Testis (tissue), 2 donors: ENCODE data around the gene OTOA.

Source experiments
- POLR2A ChIP-seq: fragments of 450-650 bp; IDR thresholded peaks from one replicate; pipeline ENCODE4 v1.6.1; 2017; ENCODE audit warnings: antibody characterized with exemption, mild to moderate bottlenecking, moderate library complexity
- TF ChIP-seq, protein P1 (sequence below), 3 experiments: fragments of 450-650 bp in 2 of 3; fragments of 200-600 bp in 1 of 3; sonication (generic) in 1 of 3; IDR thresholded peaks; one replicate each; pipeline ENCODE4 v1.5.1; 2016 to 2019; ENCODE audit warnings: antibody characterized with exemption in 3 of 3, mild to moderate bottlenecking in 2 of 3, moderate library complexity in 1 of 3

DNA sequence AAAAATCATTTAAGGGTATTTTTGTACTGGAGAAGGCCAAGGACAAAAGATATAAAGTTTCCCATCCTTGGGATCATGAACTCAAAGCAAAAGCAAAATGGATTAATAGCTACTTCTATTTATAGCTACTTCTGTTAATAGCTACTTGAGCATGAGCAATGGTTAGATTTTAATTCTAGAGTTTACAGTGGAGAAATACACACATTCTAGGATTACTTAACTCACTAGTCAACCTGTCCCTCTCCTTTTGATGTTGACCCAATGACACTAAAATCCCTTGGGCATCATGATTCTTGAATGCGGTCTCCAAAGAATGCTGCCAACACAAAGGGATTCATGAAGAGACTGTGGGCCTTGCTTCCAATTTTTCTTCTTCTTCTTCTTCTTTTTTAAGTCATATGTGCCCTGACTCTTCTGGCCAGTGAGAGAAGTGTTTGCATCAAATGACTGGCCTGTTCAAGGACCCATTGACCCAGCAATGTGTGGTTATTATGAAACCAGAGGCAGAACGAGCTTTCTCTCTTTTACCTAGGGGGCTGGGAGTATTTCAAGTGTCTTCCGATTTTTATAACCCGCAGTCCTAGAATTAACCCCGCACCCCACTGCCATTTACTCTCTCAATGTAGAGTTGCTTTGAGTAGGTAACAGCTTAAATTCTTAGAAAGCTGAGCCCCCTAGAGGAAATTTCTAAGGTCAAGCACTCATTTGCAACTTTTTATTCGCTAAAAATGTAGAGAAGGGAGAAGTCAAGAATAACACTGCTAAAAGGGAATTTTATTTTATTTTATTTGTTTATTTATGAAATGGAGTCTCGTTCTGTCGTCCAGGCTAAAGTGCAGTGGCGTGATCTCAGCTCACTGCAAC is 34.6 kb downstream of the OTOA start:
- no peak for TF ChIP-seq POLR2A
- TF ChIP-seq, protein P1, sequence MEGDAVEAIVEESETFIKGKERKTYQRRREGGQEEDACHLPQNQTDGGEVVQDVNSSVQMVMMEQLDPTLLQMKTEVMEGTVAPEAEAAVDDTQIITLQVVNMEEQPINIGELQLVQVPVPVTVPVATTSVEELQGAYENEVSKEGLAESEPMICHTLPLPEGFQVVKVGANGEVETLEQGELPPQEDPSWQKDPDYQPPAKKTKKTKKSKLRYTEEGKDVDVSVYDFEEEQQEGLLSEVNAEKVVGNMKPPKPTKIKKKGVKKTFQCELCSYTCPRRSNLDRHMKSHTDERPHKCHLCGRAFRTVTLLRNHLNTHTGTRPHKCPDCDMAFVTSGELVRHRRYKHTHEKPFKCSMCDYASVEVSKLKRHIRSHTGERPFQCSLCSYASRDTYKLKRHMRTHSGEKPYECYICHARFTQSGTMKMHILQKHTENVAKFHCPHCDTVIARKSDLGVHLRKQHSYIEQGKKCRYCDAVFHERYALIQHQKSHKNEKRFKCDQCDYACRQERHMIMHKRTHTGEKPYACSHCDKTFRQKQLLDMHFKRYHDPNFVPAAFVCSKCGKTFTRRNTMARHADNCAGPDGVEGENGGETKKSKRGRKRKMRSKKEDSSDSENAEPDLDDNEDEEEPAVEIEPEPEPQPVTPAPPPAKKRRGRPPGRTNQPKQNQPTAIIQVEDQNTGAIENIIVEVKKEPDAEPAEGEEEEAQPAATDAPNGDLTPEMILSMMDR (IDR thresholded peaks at IDR 0.05) = no peak
